Transverse colon (tissue), 3 donors: ENCODE data around the gene SLC37A2.

Experiments
- CTCF ChIP-seq, 5 experiments: fragments of 200-600 bp in 3 of 5; fragments of 450-650 bp in 2 of 5; sonication (generic) in 3 of 5; IDR thresholded peaks; 1 replicate in 2 of 5; 2 replicates in 3 of 5; pipeline ENCODE4 v1.5.1; 2016 to 2017; ENCODE audit warnings: antibody characterized with exemption in 5 of 5, inconsistent platforms in 3 of 5, mild to moderate bottlenecking in 2 of 5, moderate library complexity in 1 of 5
- EP300 ChIP-seq: sonication (generic); formaldehyde crosslinking; IDR thresholded peaks from one replicate; pipeline ENCODE4 v1.6.1; 2017; ENCODE audit warnings: antibody characterized with exemption, low read depth

DNA sequence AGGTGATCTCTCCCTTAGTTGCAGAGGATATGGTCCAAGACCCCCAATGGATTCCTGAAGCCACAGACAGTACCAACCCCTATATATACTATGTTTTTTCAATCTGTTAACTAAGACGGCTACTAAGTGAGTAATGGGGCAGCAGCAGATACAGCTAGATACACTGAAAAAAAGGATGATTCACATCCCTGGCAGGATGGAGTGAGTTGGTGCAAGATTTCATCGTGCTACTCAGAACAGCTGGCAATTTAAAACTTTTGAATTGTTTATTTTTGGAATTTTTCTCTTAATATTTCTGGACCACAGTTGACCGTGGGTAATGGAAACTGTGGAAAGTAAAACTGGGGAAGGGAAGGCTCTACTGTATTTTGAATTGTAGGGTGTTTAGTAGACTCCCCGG, 65.3 kb downstream of the SLC37A2 start:
- TF ChIP-seq EP300: no peak
- no peak for TF ChIP-seq CTCF (IDR thresholded peaks at IDR 0.05)
